ENCODE measurements around the gene PLXNB3.
"Not testable (repeated sequence)": the region's sequence is repeated elsewhere in the genome, so short reads cannot be mapped to it uniquely, and the experiment has no call there.

The PLXNB3 gene

GRCh38 chrX:153816831-153817690, 53.0 kb downstream of the PLXNB3 start:
- no peak for DNase-seq (ENCODE audit: low read depth)

- not testable (repeated sequence) for DNase-seq (ENCODE audit: low read depth)
Measured at GRCh38 chrX:153818064-153818463, 54.0 kb downstream of the PLXNB3 start.

- DNase-seq (ENCODE audit: low read depth), result no peak
Measured at GRCh38 chrX:153818571-153819383, 54.7 kb downstream of the PLXNB3 start.

GRCh38 chrX:153819384-153820040, 55.5 kb downstream of the PLXNB3 start:
- no peak for DNase-seq (ENCODE audit: low read depth)

GRCh38 chrX:153820601-153821000, 56.6 kb downstream of the PLXNB3 start:
- no peak for DNase-seq (ENCODE audit: low read depth)

GRCh38 chrX:153821066-153821465, 57.0 kb downstream of the PLXNB3 start:
- DNase-seq (ENCODE audit: low read depth), result no peak

GRCh38 chrX:153824348-153824747, 60.3 kb downstream of the PLXNB3 start:
- DNase-seq (ENCODE audit: low read depth), result no peak

- no peak for DNase-seq (ENCODE audit: low read depth)
Measured at GRCh38 chrX:153825042-153825441, 61.0 kb downstream of the PLXNB3 start.
